Nephron (organoid): Measurements from ENCODE around the gene SSNA1.

Source experiments
- H3K27ac Mint-ChIP-seq, 3 experiments: 2 replicates each; pipeline ENCODE4 v1.8.0; 2020; ENCODE audit warnings: mixed read lengths in 3 of 3, mild to moderate bottlenecking in 2 of 3, moderate library complexity in 1 of 3
- H3K27me3 Mint-ChIP-seq: 2 replicates; pipeline ENCODE4 v1.8.0; 2021; ENCODE audit warnings: low read depth, mild to moderate bottlenecking, moderate library complexity, mixed read lengths
- H3K36me3 Mint-ChIP-seq: 2 replicates; pipeline ENCODE4 v1.8.0; 2020; ENCODE audit warnings: low read depth, mixed read lengths
- H3K4me1 Mint-ChIP-seq: 2 replicates; pipeline ENCODE4 v1.8.0; 2020; ENCODE audit warnings: mixed read lengths
- H3K4me3 Mint-ChIP-seq, 3 experiments: 2 replicates each; pipeline ENCODE4 v1.8.0; 2020; ENCODE audit warnings: mild to moderate bottlenecking in 3 of 3, mixed read lengths in 3 of 3, moderate library complexity in 2 of 3
- H3K9me3 Mint-ChIP-seq: 2 replicates; pipeline ENCODE4 v1.8.0; 2020; ENCODE audit warnings: mixed read lengths
- TF ChIP-seq, protein P1 (sequence below), 3 experiments: fragments of 200-600 bp; sonication (generic); IDR thresholded peaks; one replicate each; pipeline ENCODE4 v1.5.0; 2021; ENCODE audit warnings: antibody characterized with exemption in 3 of 3; ENCODE audit not compliant: unreplicated experiment in 3 of 3

The SSNA1 gene

DNA sequence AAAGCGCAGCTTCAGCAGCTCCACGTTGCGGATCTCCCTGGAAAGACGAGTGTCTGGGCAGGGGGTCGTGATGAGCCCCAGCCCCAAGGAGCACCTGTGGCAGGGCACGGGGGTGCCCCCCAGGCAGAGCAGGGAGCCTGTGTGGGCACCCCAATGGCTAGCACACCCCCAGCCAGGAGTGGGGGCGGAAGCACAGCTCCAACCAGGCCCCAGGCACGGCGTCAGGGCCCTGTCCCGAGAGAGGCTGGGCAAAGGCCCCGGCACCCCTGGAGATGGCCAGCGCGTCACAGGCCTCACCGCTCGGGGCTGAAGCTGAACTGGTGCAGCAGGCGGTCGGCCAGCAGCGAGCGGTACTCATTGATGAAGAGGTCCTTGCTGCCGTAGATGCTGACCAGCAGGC lies 8.0 kb upstream of the SSNA1 start:
- H3K9me3 Mint-ChIP-seq, result no peaks in the 10 kb centered on the region
- peaks cover 7% of the 10 kb centered on the region for H3K27me3 Mint-ChIP-seq
- H3K4me3 Mint-ChIP-seq, result no peak overlapping the region
- H3K36me3 Mint-ChIP-seq, result peaks cover 24% of the 10 kb centered on the region
- TF ChIP-seq, protein P1, sequence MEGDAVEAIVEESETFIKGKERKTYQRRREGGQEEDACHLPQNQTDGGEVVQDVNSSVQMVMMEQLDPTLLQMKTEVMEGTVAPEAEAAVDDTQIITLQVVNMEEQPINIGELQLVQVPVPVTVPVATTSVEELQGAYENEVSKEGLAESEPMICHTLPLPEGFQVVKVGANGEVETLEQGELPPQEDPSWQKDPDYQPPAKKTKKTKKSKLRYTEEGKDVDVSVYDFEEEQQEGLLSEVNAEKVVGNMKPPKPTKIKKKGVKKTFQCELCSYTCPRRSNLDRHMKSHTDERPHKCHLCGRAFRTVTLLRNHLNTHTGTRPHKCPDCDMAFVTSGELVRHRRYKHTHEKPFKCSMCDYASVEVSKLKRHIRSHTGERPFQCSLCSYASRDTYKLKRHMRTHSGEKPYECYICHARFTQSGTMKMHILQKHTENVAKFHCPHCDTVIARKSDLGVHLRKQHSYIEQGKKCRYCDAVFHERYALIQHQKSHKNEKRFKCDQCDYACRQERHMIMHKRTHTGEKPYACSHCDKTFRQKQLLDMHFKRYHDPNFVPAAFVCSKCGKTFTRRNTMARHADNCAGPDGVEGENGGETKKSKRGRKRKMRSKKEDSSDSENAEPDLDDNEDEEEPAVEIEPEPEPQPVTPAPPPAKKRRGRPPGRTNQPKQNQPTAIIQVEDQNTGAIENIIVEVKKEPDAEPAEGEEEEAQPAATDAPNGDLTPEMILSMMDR (IDR thresholded peaks at IDR 0.05; ENCODE audit: unreplicated experiment in 3 of 3), result no peak
- H3K4me1 Mint-ChIP-seq, result no peaks in the 10 kb centered on the region
- no peak overlapping the region for H3K27ac Mint-ChIP-seq

- Mint-ChIP-seq H3K27ac (no peak overlapping the region), H3K4me1 (peaks cover 2% of the 10 kb centered on the region), H3K4me3 (no peak overlapping the region), H3K27me3 (peaks cover under 1% of the 10 kb centered on the region), H3K36me3 (peaks cover 22% of the 10 kb centered on the region), H3K9me3 (no peaks in the 10 kb centered on the region)
- TF ChIP-seq, protein P1 (IDR thresholded peaks at IDR 0.05; ENCODE audit: unreplicated experiment in 3 of 3), result no peak
Measured at GRCh38 chr9:137181680-137182079, 6.8 kb upstream of the SSNA1 start.

DNA sequence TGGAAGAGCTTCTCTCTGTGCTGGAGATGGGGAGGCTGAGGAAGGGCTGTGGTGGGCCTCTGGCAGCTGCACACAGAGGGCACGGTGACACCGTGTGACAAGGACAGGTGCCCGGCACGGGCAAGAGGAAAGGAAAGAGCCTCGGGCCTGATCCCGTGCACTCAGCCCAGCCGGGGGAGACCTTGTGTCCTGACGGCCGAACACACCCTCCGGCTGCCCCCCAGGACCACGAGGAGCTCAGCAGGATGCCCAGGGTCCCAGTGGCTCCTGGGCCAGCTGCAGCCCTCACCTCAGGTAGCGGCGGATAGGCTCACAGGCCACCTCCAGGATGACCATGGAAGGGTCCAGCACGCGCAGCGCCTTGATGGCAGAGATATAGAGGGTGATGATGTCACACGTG lies 5.6 kb upstream of the SSNA1 start:
- TF ChIP-seq, protein P1 (IDR thresholded peaks at IDR 0.05; ENCODE audit: unreplicated experiment in 3 of 3), result no peak
- Mint-ChIP-seq H3K4me3 (no peak overlapping the region), H3K4me1 (peaks cover 13% of the 10 kb centered on the region), H3K36me3 (peaks cover 14% of the 10 kb centered on the region), H3K27me3 (no peaks in the 10 kb centered on the region), H3K9me3 (no peaks in the 10 kb centered on the region), H3K27ac (no peak overlapping the region)

DNA sequence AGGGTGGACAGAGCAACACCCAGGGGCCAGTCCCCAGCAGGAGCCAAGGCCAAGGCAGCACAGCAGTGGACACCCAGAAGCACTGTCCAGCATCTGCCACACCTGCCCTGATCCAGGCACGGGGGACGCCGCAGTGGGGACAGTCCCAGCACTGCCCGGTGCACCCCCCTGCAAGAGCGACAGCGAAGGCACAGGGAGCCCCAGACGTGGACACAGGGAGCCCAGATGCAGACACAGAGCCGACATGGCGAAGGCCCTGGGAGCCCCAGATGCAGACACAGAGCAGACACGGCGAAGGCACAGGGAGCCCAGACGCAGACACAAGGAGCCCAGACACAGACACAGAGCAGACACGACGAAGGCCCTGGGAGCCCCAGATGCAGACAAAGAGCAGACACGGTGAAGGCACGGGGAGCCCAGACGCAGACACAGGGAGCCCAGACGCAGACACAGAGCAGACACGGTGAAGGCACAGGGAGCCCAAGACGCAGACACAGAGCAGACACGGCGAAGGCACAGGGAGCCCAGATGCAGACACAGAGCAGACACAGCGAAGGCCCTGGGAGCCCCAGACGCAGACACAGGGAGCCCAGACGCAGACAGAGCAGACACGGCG lies 4.4 kb upstream of the SSNA1 start:
- Mint-ChIP-seq H3K36me3 (peaks cover 14% of the 10 kb centered on the region), H3K27me3 (no peaks in the 10 kb centered on the region), H3K4me1 (peaks cover 17% of the 10 kb centered on the region), H3K27ac (no peak overlapping the region), H3K9me3 (no peaks in the 10 kb centered on the region), H3K4me3 (peak overlapping the region; percentile 46 to 78 (median 71))
- TF ChIP-seq, protein P1 (IDR thresholded peaks at IDR 0.05; ENCODE audit: unreplicated experiment in 3 of 3), result no peak

- Mint-ChIP-seq H3K4me1 (peaks cover 24% of the 10 kb centered on the region), H3K9me3 (no peaks in the 10 kb centered on the region), H3K27ac (no peak overlapping the region), H3K4me3 (no peak overlapping the region), H3K36me3 (peaks cover 11% of the 10 kb centered on the region), H3K27me3 (no peaks in the 10 kb centered on the region)
- TF ChIP-seq, protein P1 (IDR thresholded peaks at IDR 0.05; ENCODE audit: unreplicated experiment in 3 of 3), result no peak
Measured at GRCh38 chr9:137184881-137185660, 3.4 kb upstream of the SSNA1 start.
